HG03520 (cell line): ENCODE measurements around the gene CACNA1A.
"Not testable (repeated sequence)": the region's sequence is repeated elsewhere in the genome, so short reads cannot be mapped to it uniquely, and the experiment has no call there.

ENCODE experiments used
- ATAC-seq: cut with Tn5 transposase; IDR thresholded peaks from one replicate; pipeline ENCODE4 v1.9.1; 2021; ENCODE audit warnings: mild to moderate bottlenecking, moderate library complexity; ENCODE audit not compliant: unreplicated experiment

Gene CACNA1A

GRCh38 chr19:13427273-13428051 is 78.8 kb downstream of the CACNA1A start:
- ATAC-seq = no peak

- not testable (repeated sequence) for ATAC-seq
Measured at GRCh38 chr19:13425875-13426274, 80.4 kb downstream of the CACNA1A start.

- no peak for ATAC-seq
Measured at GRCh38 chr19:13425151-13425550, 81.1 kb downstream of the CACNA1A start.

GRCh38 chr19:13420780-13421179 is 85.5 kb downstream of the CACNA1A start:
- no peak for ATAC-seq

GRCh38 chr19:13417054-13417453 is 89.2 kb downstream of the CACNA1A start:
- ATAC-seq = no peak

GRCh38 chr19:13411899-13412298 is 94.4 kb downstream of the CACNA1A start:
- ATAC-seq = no peak

- no peak for ATAC-seq
Measured at GRCh38 chr19:13410946-13411345, 95.3 kb downstream of the CACNA1A start.

- no peak for ATAC-seq
Measured at GRCh38 chr19:13408889-13409518, 97.3 kb downstream of the CACNA1A start.

- ATAC-seq = no peak
Measured at GRCh38 chr19:13404236-13404635, 102.0 kb downstream of the CACNA1A start.

GRCh38 chr19:13401388-13401787 is 104.9 kb downstream of the CACNA1A start:
- no peak for ATAC-seq

GRCh38 chr19:13400296-13400695 is 106.0 kb downstream of the CACNA1A start:
- ATAC-seq = no peak

GRCh38 chr19:13399746-13400145 is 106.5 kb downstream of the CACNA1A start:
- no peak for ATAC-seq

- no peak for ATAC-seq
Measured at GRCh38 chr19:13398780-13399726, 107.2 kb downstream of the CACNA1A start.

- ATAC-seq = no peak
Measured at GRCh38 chr19:13398182-13398581, 108.1 kb downstream of the CACNA1A start.

GRCh38 chr19:13396250-13397080 is 109.8 kb downstream of the CACNA1A start:
- ATAC-seq = no peak

- no peak for ATAC-seq
Measured at GRCh38 chr19:13382633-13382938, 123.7 kb downstream of the CACNA1A start.

- no peak for ATAC-seq
Measured at GRCh38 chr19:13381827-13382632, 124.2 kb downstream of the CACNA1A start.

- no peak for ATAC-seq
Measured at GRCh38 chr19:13376537-13376936, 129.7 kb downstream of the CACNA1A start.

GRCh38 chr19:13373599-13373998 is 132.7 kb downstream of the CACNA1A start:
- ATAC-seq = no peak

- no peak for ATAC-seq
Measured at GRCh38 chr19:13370948-13371347, 135.3 kb downstream of the CACNA1A start.
